ENCODE data around the gene PSD2.

The PSD2 gene

GRCh38 chr5:139816566-139816965 lies 21.0 kb downstream of the PSD2 start:
- no peak for TF ChIP-seq PAX5 (IDR thresholded peaks at IDR 0.05; ENCODE audit: insufficient read depth, low read length, severe bottlenecking)
- no peak for TF ChIP-seq SPI1 (IDR thresholded peaks at IDR 0.05; ENCODE audit: low read depth, low read length)
- no peak for TF ChIP-seq POLR2A (IDR thresholded peaks at IDR 0.05; ENCODE audit: low read depth, low read length)
- TF ChIP-seq POLR2AphosphoS5 (IDR thresholded peaks at IDR 0.05; ENCODE audit: low read depth, low read length) = no peak
- TF ChIP-seq POU2F2 (IDR thresholded peaks at IDR 0.05; ENCODE audit: low read depth, low read length) = no peak
- no peak for TF ChIP-seq TAF1 (IDR thresholded peaks at IDR 0.05; ENCODE audit: low read depth, low read length)
- DNase-seq (ENCODE audit: insufficient read length, low spot score) (no peak), FAIRE-seq (no peak)

GRCh38 chr5:139817362-139817761 lies 21.8 kb downstream of the PSD2 start:
- TF ChIP-seq POLR2AphosphoS5 (IDR thresholded peaks at IDR 0.05; ENCODE audit: low read depth, low read length) (no peak), SPI1 (IDR thresholded peaks at IDR 0.05; ENCODE audit: low read depth, low read length) (no peak), PAX5 (IDR thresholded peaks at IDR 0.05; ENCODE audit: insufficient read depth, low read length, severe bottlenecking) (no peak), POU2F2 (IDR thresholded peaks at IDR 0.05; ENCODE audit: low read depth, low read length) (no peak), POLR2A (IDR thresholded peaks at IDR 0.05; ENCODE audit: low read depth, low read length) (no peak), TAF1 (IDR thresholded peaks at IDR 0.05; ENCODE audit: low read depth, low read length) (no peak)
- no peak for DNase-seq (ENCODE audit: insufficient read length, low spot score)
- no peak for FAIRE-seq

- no peak for FAIRE-seq
- DNase-seq (ENCODE audit: insufficient read length, low spot score) = no peak
- no peak for TF ChIP-seq SPI1 (IDR thresholded peaks at IDR 0.05; ENCODE audit: low read depth, low read length)
- no peak for TF ChIP-seq PAX5 (IDR thresholded peaks at IDR 0.05; ENCODE audit: insufficient read depth, low read length, severe bottlenecking)
Measured at GRCh38 chr5:139817970-139818369, 22.4 kb downstream of the PSD2 start.

GRCh38 chr5:139820130-139820529 lies 24.5 kb downstream of the PSD2 start:
- no peak for TF ChIP-seq POU2F2 (IDR thresholded peaks at IDR 0.05; ENCODE audit: low read depth, low read length)
- TF ChIP-seq PAX5 (IDR thresholded peaks at IDR 0.05; ENCODE audit: insufficient read depth, low read length, severe bottlenecking) = no peak
- no peak for TF ChIP-seq SPI1 (IDR thresholded peaks at IDR 0.05; ENCODE audit: low read depth, low read length)
- TF ChIP-seq TAF1 (IDR thresholded peaks at IDR 0.05; ENCODE audit: low read depth, low read length) = no peak
- no peak for TF ChIP-seq POLR2AphosphoS5 (IDR thresholded peaks at IDR 0.05; ENCODE audit: low read depth, low read length)
- no peak for TF ChIP-seq POLR2A (IDR thresholded peaks at IDR 0.05; ENCODE audit: low read depth, low read length)
- FAIRE-seq (no peak), DNase-seq (ENCODE audit: insufficient read length, low spot score) (no peak)

- TF ChIP-seq POU2F2 (IDR thresholded peaks at IDR 0.05; ENCODE audit: low read depth, low read length) = no peak
- no peak for TF ChIP-seq PAX5 (IDR thresholded peaks at IDR 0.05; ENCODE audit: insufficient read depth, low read length, severe bottlenecking)
- no peak for TF ChIP-seq SPI1 (IDR thresholded peaks at IDR 0.05; ENCODE audit: low read depth, low read length)
- TF ChIP-seq POLR2A (IDR thresholded peaks at IDR 0.05; ENCODE audit: low read depth, low read length) = no peak
- TF ChIP-seq POLR2AphosphoS5 (IDR thresholded peaks at IDR 0.05; ENCODE audit: low read depth, low read length) = no peak
- no peak for TF ChIP-seq TAF1 (IDR thresholded peaks at IDR 0.05; ENCODE audit: low read depth, low read length)
- FAIRE-seq (no peak), DNase-seq (ENCODE audit: insufficient read length, low spot score) (no peak)
Measured at GRCh38 chr5:139820606-139821005, 25.0 kb downstream of the PSD2 start.

- no peak for FAIRE-seq
- DNase-seq (ENCODE audit: insufficient read length, low spot score) = no peak
- TF ChIP-seq POLR2AphosphoS5 (IDR thresholded peaks at IDR 0.05; ENCODE audit: low read depth, low read length) (no peak), POU2F2 (IDR thresholded peaks at IDR 0.05; ENCODE audit: low read depth, low read length) (no peak), SPI1 (IDR thresholded peaks at IDR 0.05; ENCODE audit: low read depth, low read length) (no peak)
Measured at GRCh38 chr5:139821806-139822552, 26.4 kb downstream of the PSD2 start.

GRCh38 chr5:139822553-139823425 lies 27.2 kb downstream of the PSD2 start:
- no peak for TF ChIP-seq POLR2AphosphoS5 (IDR thresholded peaks at IDR 0.05; ENCODE audit: low read depth, low read length)
- no peak for TF ChIP-seq POLR2A (IDR thresholded peaks at IDR 0.05; ENCODE audit: low read depth, low read length)
- no peak for TF ChIP-seq TAF1 (IDR thresholded peaks at IDR 0.05; ENCODE audit: low read depth, low read length)
- TF ChIP-seq SPI1 (IDR thresholded peaks at IDR 0.05; ENCODE audit: low read depth, low read length) = no peak
- no peak for TF ChIP-seq POU2F2 (IDR thresholded peaks at IDR 0.05; ENCODE audit: low read depth, low read length)
- TF ChIP-seq PAX5 (IDR thresholded peaks at IDR 0.05; ENCODE audit: insufficient read depth, low read length, severe bottlenecking) = no peak
- DNase-seq (ENCODE audit: insufficient read length, low spot score) (no peak), FAIRE-seq (no peak)

- no peak for TF ChIP-seq SPI1 (IDR thresholded peaks at IDR 0.05; ENCODE audit: low read depth, low read length)
- no peak for TF ChIP-seq TAF1 (IDR thresholded peaks at IDR 0.05; ENCODE audit: low read depth, low read length)
- no peak for TF ChIP-seq PAX5 (IDR thresholded peaks at IDR 0.05; ENCODE audit: insufficient read depth, low read length, severe bottlenecking)
- no peak for TF ChIP-seq POU2F2 (IDR thresholded peaks at IDR 0.05; ENCODE audit: low read depth, low read length)
- no peak for TF ChIP-seq POLR2AphosphoS5 (IDR thresholded peaks at IDR 0.05; ENCODE audit: low read depth, low read length)
- TF ChIP-seq POLR2A (IDR thresholded peaks at IDR 0.05; ENCODE audit: low read depth, low read length) = no peak
- DNase-seq (ENCODE audit: insufficient read length, low spot score) = no peak
- FAIRE-seq = no peak
Measured at GRCh38 chr5:139823757-139824355, 28.2 kb downstream of the PSD2 start.

- DNase-seq (ENCODE audit: insufficient read length, low spot score) (no peak), FAIRE-seq (no peak)
- TF ChIP-seq POU2F2 (IDR thresholded peaks at IDR 0.05; ENCODE audit: low read depth, low read length) (no peak), SPI1 (IDR thresholded peaks at IDR 0.05; ENCODE audit: low read depth, low read length) (no peak), POLR2A (IDR thresholded peaks at IDR 0.05; ENCODE audit: low read depth, low read length) (no peak), POLR2AphosphoS5 (IDR thresholded peaks at IDR 0.05; ENCODE audit: low read depth, low read length) (no peak), PAX5 (IDR thresholded peaks at IDR 0.05; ENCODE audit: insufficient read depth, low read length, severe bottlenecking) (no peak), TAF1 (IDR thresholded peaks at IDR 0.05; ENCODE audit: low read depth, low read length) (no peak)
Measured at GRCh38 chr5:139825690-139826089, 30.1 kb downstream of the PSD2 start.
